ENCODE measurements around the gene CYB5R2. TPM values are rescaled to one million over a fixed set of nuclear protein-coding genes. Genes with fewer than 3 reads are reported as not detected.

The CYB5R2 gene
- total RNA-seq, 1 experiment from 2014 or later: 16.7 TPM

GRCh38 chr11:7639643-7640025 is 33.7 kb downstream of the CYB5R2 start:
- no peaks in the 10 kb centered on the region for H3F3A ChIP-seq (ENCODE audit: insufficient read depth, low read depth)
- ChIA-PET CTCF (no interaction called here), POLR2A (ENCODE audit: unreplicated experiment) (no interaction called here)
- no TSS peak for BruUV-seq (replicated peaks)
- 0 out of 2 replicates have a peak, but pooled peaks cover 4% of the 10 kb centered on the region for H3K4me1 ChIP-seq (replicated peaks; ENCODE audit: insufficient read depth)
- no peaks in the 10 kb centered on the region for H3K9me2 ChIP-seq (ENCODE audit: insufficient read depth)
- DNase-seq: no peak
- intact Hi-C loops (cut with micrococcal nuclease; ENCODE audit: unreplicated experiment): no loop called here
- no peak overlapping the region for H3K4me2 ChIP-seq
- no peaks in the 10 kb centered on the region for H3K27me3 ChIP-seq (ENCODE audit: insufficient read depth, low read depth)
- no peaks in the 10 kb centered on the region for H3K36me3 ChIP-seq (ENCODE audit: low read depth)
- no peak overlapping the region for H3K27ac ChIP-seq
- H3K9me3 ChIP-seq (ENCODE audit: insufficient read depth, low read depth): no peaks in the 10 kb centered on the region
- no peaks in the 10 kb centered on the region for H4K20me1 ChIP-seq (ENCODE audit: insufficient read depth)
- H3K79me2 ChIP-seq (ENCODE audit: low read depth): no peaks in the 10 kb centered on the region
- no peak overlapping the region for H2AFZ ChIP-seq
- H3K4me3 ChIP-seq: no peak overlapping the region
- no peak for TF ChIP-seq CTCF (conservative IDR thresholded peaks at IDR 0.05)
- TF ChIP-seq EZH2 (IDR thresholded peaks at IDR 0.05; ENCODE audit: low read depth): no peak

GRCh38 chr11:7638710-7639642 is 34.3 kb downstream of the CYB5R2 start:
- Histone ChIP-seq H3K9me2 (ENCODE audit: insufficient read depth) (no peaks in the 10 kb centered on the region), H3K27ac (no peak overlapping the region), H3K36me3 (ENCODE audit: low read depth) (no peaks in the 10 kb centered on the region), H3K9me3 (ENCODE audit: insufficient read depth, low read depth) (no peaks in the 10 kb centered on the region), H3K79me2 (ENCODE audit: low read depth) (no peaks in the 10 kb centered on the region), H3K27me3 (ENCODE audit: insufficient read depth, low read depth) (no peaks in the 10 kb centered on the region), H3F3A (ENCODE audit: insufficient read depth, low read depth) (no peaks in the 10 kb centered on the region), H3K4me3 (no peak overlapping the region), H4K20me1 (ENCODE audit: insufficient read depth) (no peaks in the 10 kb centered on the region), H2AFZ (no peak overlapping the region), H3K4me2 (no peak overlapping the region), H3K4me1 (replicated peaks; ENCODE audit: insufficient read depth) (0 out of 2 replicates have a peak, but pooled peaks cover 4% of the 10 kb centered on the region)
- TF ChIP-seq EZH2 (IDR thresholded peaks at IDR 0.05; ENCODE audit: low read depth) (no peak), CTCF (conservative IDR thresholded peaks at IDR 0.05) (no peak)
- intact Hi-C loops (cut with micrococcal nuclease; ENCODE audit: unreplicated experiment): no loop called here
- ChIA-PET POLR2A (ENCODE audit: unreplicated experiment) (no interaction called here), CTCF (no interaction called here)
- no peak for DNase-seq
- no TSS peak for BruUV-seq (replicated peaks)

GRCh38 chr11:7637447-7638157 is 35.7 kb downstream of the CYB5R2 start:
- no peaks in the 10 kb centered on the region for H3K9me3 ChIP-seq (ENCODE audit: insufficient read depth, low read depth)
- ChIA-PET CTCF (no interaction called here), POLR2A (ENCODE audit: unreplicated experiment) (no interaction called here)
- no peaks in the 10 kb centered on the region for H3K27me3 ChIP-seq (ENCODE audit: insufficient read depth, low read depth)
- H3F3A ChIP-seq (ENCODE audit: insufficient read depth, low read depth): no peaks in the 10 kb centered on the region
- no peaks in the 10 kb centered on the region for H3K79me2 ChIP-seq (ENCODE audit: low read depth)
- no peak overlapping the region for H3K4me2 ChIP-seq
- no peak for DNase-seq
- H4K20me1 ChIP-seq (ENCODE audit: insufficient read depth): no peaks in the 10 kb centered on the region
- no peak overlapping the region for H3K4me3 ChIP-seq
- intact Hi-C loops (cut with micrococcal nuclease; ENCODE audit: unreplicated experiment): no loop called here
- H2AFZ ChIP-seq: no peak overlapping the region
- BruUV-seq (replicated peaks): no TSS peak
- H3K36me3 ChIP-seq (ENCODE audit: low read depth): no peaks in the 10 kb centered on the region
- no peaks in the 10 kb centered on the region for H3K4me1 ChIP-seq (replicated peaks; ENCODE audit: insufficient read depth)
- no peaks in the 10 kb centered on the region for H3K9me2 ChIP-seq (ENCODE audit: insufficient read depth)
- no peak for TF ChIP-seq EZH2 (IDR thresholded peaks at IDR 0.05; ENCODE audit: low read depth)
- no peak for TF ChIP-seq CTCF (conservative IDR thresholded peaks at IDR 0.05)
- H3K27ac ChIP-seq: no peak overlapping the region

Measured in PC-9 (cell line).